NCI-H345 treated with DMSO at 0.1 percent for 48 hours (cell line): Measurements from ENCODE around the gene SLX4IP.

Experiments used
- DNase-seq: peaks from one replicate; lab custom pipeline; 2025; ENCODE audit not compliant: unreplicated experiment; lab: John Stamatoyannopoulos, UW

Gene SLX4IP

GRCh38 chr20:10644458-10645204, 209.5 kb downstream of the SLX4IP start:
- no peak for DNase-seq

DNA sequence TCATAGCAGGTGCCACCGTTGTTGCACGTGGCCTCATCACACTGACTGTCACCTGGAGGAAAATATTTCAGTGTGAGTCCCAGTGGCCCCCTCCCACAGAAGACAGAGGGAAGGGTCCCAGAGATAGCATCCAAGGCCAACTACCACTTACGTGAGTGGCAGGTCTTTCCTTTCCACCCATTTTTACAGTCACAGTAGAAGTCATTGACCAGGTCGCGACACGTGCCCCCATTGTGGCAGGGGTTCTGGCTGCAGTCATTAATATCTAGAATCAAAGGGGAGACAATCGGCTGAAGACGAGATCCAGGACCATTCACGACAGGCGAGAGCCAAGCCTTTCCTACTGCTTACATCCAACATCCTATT, 210.1 kb downstream of the SLX4IP start:
- DNase-seq: no peak

DNA sequence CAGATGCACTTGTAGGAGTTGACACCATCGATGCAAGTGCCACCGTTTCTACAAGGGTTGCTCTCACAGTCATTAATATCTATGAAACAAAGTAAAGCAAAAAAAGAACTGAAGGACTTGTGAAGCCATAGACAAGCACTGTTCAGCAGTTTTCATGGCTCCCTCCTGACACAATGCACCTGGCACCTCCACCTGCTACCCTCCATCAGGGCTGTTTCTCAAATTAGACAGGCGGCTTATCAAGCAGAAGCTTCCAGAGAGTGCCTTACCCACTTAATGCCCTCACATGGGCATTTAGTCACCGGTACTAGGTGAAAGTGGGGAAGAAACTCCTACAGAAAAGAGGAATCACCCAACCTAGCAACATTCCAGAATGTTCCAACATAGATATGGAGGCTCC, 210.9 kb downstream of the SLX4IP start:
- DNase-seq: no peak

- DNase-seq: no peak
These were observed 211.8 kb downstream of the SLX4IP start for GRCh38 chr20:10646886-10647420.

GRCh38 chr20:10647471-10647870, 212.4 kb downstream of the SLX4IP start:
- no peak for DNase-seq

- DNase-seq: no peak
These were observed 212.8 kb downstream of the SLX4IP start for GRCh38 chr20:10647909-10648308.

DNA sequence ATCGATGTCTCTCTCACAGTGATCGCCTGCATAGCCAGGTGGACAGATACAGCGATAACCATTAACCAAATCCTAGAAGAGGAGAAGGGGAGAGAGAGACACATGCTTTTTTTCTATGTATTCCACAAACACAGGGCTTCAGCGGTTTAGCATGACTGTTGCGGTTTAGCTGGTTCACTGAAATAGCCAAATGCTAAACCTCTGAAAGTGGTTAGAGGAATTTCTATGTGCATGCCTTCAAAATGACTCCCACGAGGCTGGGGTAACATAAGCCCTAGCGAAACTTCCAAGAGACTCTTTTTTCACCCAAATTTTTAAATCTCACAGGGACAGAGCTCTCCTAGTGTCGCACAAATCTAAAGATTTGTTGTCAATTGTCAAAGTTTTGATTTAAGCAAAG, 213.5 kb downstream of the SLX4IP start:
- no peak for DNase-seq

DNA sequence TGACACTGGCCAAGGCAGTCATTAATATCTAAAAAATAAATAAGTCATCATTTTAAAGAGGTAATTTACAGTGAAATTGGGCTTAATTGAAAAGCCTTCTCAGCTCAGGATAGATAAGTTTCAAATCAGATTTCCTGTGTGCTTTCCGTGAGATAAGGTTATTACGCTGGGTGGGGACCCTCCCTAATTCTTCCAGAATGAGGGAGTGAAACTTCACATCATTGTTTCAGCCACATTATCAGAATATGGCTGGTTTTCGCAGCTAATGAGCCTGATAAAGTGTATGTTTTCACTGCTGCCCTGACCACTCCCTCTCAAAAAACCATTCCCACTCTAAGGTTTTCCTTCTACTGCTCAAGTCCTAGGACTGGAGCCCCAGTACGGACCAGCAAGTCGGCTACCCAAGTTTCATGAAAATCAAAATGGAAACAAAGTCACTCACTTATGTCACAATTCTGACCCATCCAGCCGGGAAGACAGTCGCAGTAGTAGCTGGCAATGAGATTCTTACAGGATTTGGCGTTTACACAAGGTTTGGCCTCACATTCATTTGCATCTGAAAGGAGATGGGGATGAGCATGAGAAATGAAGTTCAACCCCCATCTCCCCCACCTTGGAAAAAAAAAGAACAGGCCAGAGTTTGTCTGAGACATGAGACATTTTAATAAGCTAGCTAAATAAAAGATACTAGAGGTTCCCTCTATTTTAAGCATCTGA, 214.1 kb downstream of the SLX4IP start:
- DNase-seq: no peak

- DNase-seq: no peak
These were observed 214.7 kb downstream of the SLX4IP start for GRCh38 chr20:10649797-10650160.

- no peak for DNase-seq
These were observed 216.3 kb downstream of the SLX4IP start for GRCh38 chr20:10651227-10651990.

DNA sequence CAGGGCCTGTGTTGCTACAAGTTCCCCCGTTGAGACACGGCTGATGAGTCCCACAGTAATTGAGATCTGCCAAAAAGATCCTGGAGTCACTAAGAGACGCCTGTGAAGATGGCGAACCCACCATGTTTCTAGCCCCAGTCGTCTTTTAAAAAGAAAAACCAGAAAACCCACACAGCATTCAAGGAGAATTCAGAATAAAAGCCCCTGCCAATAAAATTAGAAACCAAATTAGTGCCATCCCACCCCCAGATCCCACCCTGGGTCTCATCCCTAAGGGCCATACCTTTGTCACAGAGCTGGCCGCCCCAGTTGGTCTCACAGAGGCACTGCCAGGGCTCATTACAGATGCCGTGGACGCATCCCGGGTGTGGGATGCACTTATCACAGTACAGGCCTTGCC, 217.1 kb downstream of the SLX4IP start:
- no peak for DNase-seq

DNA sequence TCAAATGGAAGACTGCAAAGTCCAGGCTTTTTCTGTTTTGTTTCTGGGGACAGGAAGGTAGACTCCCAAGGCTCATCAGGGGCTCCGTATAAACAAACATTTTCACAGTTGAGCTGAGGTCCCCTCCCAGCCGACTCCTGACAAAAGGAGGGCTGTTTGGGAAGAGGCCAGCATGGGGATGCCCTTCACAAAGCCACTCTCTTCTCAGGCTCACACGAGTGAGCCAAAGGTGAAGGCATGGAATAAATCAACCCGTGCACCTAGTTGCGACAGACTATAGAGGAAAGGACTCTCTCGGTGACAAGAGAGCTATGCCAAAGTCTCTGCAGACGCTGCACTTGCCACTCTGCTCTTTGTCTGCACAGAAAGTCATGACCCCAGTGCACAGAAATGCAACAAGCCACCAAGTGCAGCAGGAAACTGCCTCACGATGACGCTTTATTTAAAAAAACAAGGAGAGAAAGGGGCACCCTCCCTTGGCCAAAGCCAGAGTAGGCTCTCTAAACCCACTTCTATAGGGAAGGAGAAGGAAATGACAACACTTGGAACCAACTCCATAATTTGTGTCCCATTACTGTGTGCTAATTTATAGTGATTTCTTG, 217.7 kb downstream of the SLX4IP start:
- no peak for DNase-seq

DNA sequence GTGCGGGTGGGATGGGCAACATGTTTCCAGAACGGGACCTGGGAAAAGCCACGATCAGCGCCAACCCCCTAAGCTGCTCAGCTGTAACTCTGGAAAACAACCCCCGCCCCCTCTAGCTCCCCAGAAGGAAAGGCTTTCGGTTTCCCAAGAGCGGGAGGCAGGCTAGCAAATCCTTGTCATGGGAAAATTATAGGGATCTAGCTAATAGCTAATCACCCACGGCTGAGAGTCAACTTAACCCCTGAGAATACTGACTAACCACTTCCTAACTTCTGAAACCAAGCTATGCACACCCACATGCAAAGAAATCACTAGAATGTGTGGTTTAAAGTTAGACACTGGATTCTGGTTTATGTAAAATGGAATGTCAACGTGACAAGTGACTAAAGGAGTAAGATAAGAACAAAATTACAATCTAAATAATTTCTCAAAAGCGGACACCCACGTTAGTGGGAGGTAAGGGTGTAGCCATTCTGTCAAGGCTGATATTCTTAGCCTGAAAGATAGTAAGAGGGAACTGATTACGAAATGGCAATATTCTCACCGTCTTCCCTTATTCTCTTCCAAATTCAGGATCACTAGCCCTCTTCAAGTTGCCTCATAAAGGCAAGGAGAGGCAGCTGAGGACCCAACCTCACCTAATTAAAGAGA, 218.6 kb downstream of the SLX4IP start:
- no peak for DNase-seq

DNA sequence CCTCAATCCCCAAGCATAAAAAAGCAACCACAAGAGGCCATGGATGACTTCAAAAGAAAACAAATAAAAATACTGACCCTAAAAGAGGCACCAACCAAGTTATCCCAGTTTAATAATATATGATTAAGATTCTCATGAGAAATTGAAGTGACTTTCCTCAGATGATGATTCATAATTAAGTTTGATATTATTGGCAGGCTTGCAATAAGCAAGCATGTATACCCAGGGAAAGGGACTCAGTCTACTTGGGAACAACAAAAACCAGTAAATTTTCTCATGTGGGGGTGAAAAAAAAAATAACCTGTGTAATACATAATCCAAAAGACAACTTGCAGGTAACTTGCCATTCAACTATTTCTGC, 219.1 kb downstream of the SLX4IP start:
- no peak for DNase-seq

- no peak for DNase-seq
These were observed 219.5 kb downstream of the SLX4IP start for GRCh38 chr20:10654630-10655029.

DNA sequence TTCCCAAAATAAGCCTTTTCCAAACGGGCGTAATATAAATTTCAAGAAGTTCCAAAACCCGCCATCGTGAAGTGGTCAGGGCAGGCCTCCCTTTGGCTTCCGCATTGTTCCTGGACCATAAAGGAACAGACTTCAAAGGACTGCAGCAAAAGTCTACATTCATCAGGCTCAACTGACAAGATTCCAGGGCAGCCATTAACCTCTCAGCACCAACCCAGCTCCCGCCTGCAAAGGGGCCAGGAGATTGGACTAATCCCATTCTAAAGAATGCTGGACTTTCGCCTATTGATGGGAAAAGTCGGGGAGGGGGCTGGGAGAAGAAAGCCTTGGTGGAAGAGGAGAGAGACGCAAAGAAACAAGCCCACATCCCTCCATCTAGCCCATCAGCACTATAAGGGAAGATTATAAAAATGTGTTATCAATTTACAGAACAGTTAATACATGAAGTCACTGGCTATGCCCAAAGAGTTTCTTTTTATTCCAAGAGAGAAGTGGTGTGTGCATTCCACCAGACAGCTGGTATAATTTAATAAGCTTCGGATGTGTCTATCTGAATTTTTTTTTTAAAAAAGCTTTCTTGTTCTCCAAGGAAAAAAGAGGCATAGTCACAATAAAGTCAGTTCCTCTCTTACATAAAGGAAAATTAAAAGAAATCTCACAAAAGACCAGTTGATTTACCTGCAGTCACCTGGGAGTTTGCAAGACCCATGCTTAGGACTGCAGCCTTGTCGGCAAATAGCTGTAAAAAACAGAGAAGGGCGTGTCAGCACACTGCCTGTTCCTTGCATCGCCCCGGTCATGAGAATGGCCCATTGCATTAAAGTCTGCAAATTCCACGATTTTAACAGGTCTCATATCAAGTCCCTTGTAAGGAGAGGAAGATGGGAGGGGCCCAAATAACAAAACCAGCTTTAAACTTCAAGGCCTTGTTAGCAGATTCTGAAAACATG, 220.9 kb downstream of the SLX4IP start:
- DNase-seq: no peak

DNA sequence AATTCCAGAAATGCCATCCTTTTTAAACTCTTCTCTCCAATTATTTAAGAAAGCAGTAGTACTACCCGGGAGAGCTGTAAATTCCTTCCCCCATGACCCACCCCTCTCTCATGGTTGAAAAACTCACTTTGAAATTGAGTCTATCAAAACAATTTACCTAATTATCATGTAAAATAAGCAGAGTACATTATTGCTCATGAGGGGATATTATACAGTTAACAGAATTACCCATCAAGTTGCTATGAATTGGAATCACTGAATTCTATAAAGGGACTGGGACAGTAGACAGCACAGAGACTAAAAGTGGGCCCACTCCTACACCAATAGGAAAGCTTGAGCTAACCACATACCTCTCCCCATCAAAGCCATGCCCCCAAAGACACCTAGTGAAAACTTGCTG, 222.3 kb downstream of the SLX4IP start:
- DNase-seq: no peak

GRCh38 chr20:10658051-10658823, 223.1 kb downstream of the SLX4IP start:
- DNase-seq: no peak
